DND-41 (cell line): ENCODE measurements around the gene SET.

ENCODE experiments used
- CTCF ChIP-seq: IDR thresholded peaks from 2 replicates; pipeline ENCODE4 v1.5.1; 2012; ENCODE audit warnings: borderline replicate concordance, low read length, moderate library complexity, mild to moderate bottlenecking; ENCODE audit not compliant: poor library complexity, severe bottlenecking; ENCODE audit errors: extremely low read depth
- EZH2 ChIP-seq: IDR thresholded peaks from 3 replicates; pipeline ENCODE4 v1.6.1; 2012; ENCODE audit warnings: borderline replicate concordance, low read depth, mild to moderate bottlenecking, moderate library complexity, low read length, inconsistent platforms; ENCODE audit not compliant: severe bottlenecking

GRCh38 chr9:128742401-128742800 is 53.4 kb downstream of the SET start:
- TF ChIP-seq CTCF: no peak
- no peak for TF ChIP-seq EZH2
